Pancreas (tissue), 10 donors: ENCODE results near the gene MMS22L. TPM values are rescaled to one million over a fixed set of nuclear protein-coding genes. Genes with fewer than 3 reads are reported as not detected.

Source experiments
- ATAC-seq, 4 donors: fragments of 200-7000 bp; cut with Tn5 transposase; one replicate each; pipeline versions ENCODE4 v1.8.0 to v1.9.1; 2020; ENCODE audit warnings: mild to moderate bottlenecking in 4 of 4, moderate library complexity in 4 of 4
- DNase-seq, 6 donors: peaks; one replicate each; pipeline ENCODE4 v3.0.0-alpha.2; 2020
- FAIRE-seq: peaks from 2 replicates; lab custom pipeline; 2012; peaks lifted over from hg19 to GRCh38; lab: Jason Lieb, UNC
- H3K27ac ChIP-seq, 4 donors: fragments of 200-600 bp; sonication (generic); 1 replicate in 3 of 4; 2 replicates in 1 of 4; pipeline versions ENCODE4 v1.5.0 to v1.8.0; 2020
- H3K27me3 ChIP-seq, 4 donors: fragments of 200-600 bp; one replicate each; pipeline ENCODE4 v1.8.0; 2021
- H3K36me3 ChIP-seq, 3 donors: fragments of 200-600 bp; sonication (generic) in 1 of 3; one replicate each; pipeline versions ENCODE4 v1.5.0 to v1.8.0; 2020 to 2021
- H3K4me1 ChIP-seq, 3 donors: fragments of 200-600 bp; one replicate each; pipeline ENCODE4 v1.8.0; 2021
- H3K4me3 ChIP-seq, 4 donors: fragments of 200-600 bp; sonication (generic) in 2 of 4; one replicate each; pipeline versions ENCODE4 v1.5.0 to v1.8.0; 2020 to 2021
- H3K9me3 ChIP-seq, 4 donors: fragments of 200-600 bp; one replicate each; pipeline ENCODE4 v1.8.0; 2021
- CTCF ChIP-seq, 4 donors: fragments of 200-600 bp; sonication (generic) in 3 of 4; IDR thresholded peaks; one replicate each; pipeline versions ENCODE4 v1.5.0 to v1.8.0; 2021; ENCODE audit warnings: antibody characterized with exemption in 4 of 4
- WGBS, 2 donors: extraction: QIAGEN DNeasy Blood & Tissue Kit; methylation state at CpG; one replicate each; pipeline ENCODE4 v1.1.7; 2013; 5-methylcytosine and 5-hydroxymethylcytosine counted together
- intact Hi-C, 3 donors: fragments of 100-400 bp; cut with DNase I; formaldehyde crosslinking; loops; one replicate each; pipeline versions ENCODE4 v1.11.1 to v1.14.2; 2022
- polyA plus RNA-seq, 2 donors: library from polyadenylated mRNA; stranded (reverse); fragments of 200-250 nt; gene quantifications; one replicate each; pipeline ENCODE4 v1.2.3, GENCODE V29; 2013
- total RNA-seq, 6 donors: library from RNA; stranded (reverse); fragmentation: NEBNext Ultra II Directional in 4 of 6; extraction: Animal tissue kit (Norgen Biotek cat#: 25700) in 4 of 6; gene quantifications; one replicate each; pipeline versions ENCODE4 v1.2.1 to v1.2.4, GENCODE V29; 2021 to 2023
- donor health status: healthy with polysubstance abuse.
- donor health status: DM: no; HTN: no; CAD: no; lungs with moderate emphysema.
- donor health status: DM: no; HTN: no; CAD: no.
- donor health status: control.
- donor health status: control.
- donor health status: Bipolar disorder and iron deficiency.
- donor health status: DM: yes; HTN: yes; CAD: no.
- donor health status: DM: no; HTN: no; CAD: no.
- donor health status: DM: no; HTN: no; CAD: no.
- donor health status: DM: yes; HTN: yes; CAD: no.

Gene MMS22L
- total and polyA plus RNA-seq, 8 donors: 0.84 to 5.0 (median 2.9) TPM

- TF ChIP-seq CTCF (IDR thresholded peaks at IDR 0.05): no peak
- Histone ChIP-seq H3K9me3 (no peaks in the 10 kb centered on the region), H3K4me1 (no peaks in the 10 kb centered on the region), H3K27ac (no peak overlapping the region), H3K4me3 (no peak overlapping the region), H3K36me3 (no peaks in the 10 kb centered on the region), H3K27me3 (no peaks in the 10 kb centered on the region)
- intact Hi-C loops: no loop called here
- DNase-seq: no peak
- WGBS, 2 donors: 72 to 84% methylated on average over 2 of the region's 2 CpGs
- no peak for FAIRE-seq
- no peak for ATAC-seq
Measured at GRCh38 chr6:97293198-97293696, 10.2 kb upstream of the MMS22L start.

- Histone ChIP-seq H3K9me3 (no peaks in the 10 kb centered on the region), H3K36me3 (no peaks in the 10 kb centered on the region), H3K27me3 (no peaks in the 10 kb centered on the region), H3K27ac (no peak overlapping the region), H3K4me3 (no peak overlapping the region), H3K4me1 (no peaks in the 10 kb centered on the region)
- intact Hi-C loops: no loop called here
- no peak for ATAC-seq
- DNase-seq: no peak
- 31 to 75% methylated on average over 1 of the region's 1 CpG for WGBS, 2 donors
- FAIRE-seq: no peak
- no peak for TF ChIP-seq CTCF (IDR thresholded peaks at IDR 0.05)
Measured at GRCh38 chr6:97292671-97293070, 9.7 kb upstream of the MMS22L start.

GRCh38 chr6:97291896-97292295 is 8.9 kb upstream of the MMS22L start:
- Histone ChIP-seq H3K36me3 (no peaks in the 10 kb centered on the region), H3K4me3 (no peak overlapping the region), H3K27ac (no peak overlapping the region), H3K9me3 (no peaks in the 10 kb centered on the region), H3K4me1 (no peaks in the 10 kb centered on the region), H3K27me3 (no peaks in the 10 kb centered on the region)
- intact Hi-C loops: no loop called here
- no peak for TF ChIP-seq CTCF (IDR thresholded peaks at IDR 0.05)
- DNase-seq: no peak
- 57 to 78% methylated on average over 4 of the region's 4 CpGs for WGBS, 2 donors
- no peak for FAIRE-seq
- ATAC-seq: no peak

- Histone ChIP-seq H3K4me1 (no peaks in the 10 kb centered on the region), H3K27me3 (no peaks in the 10 kb centered on the region), H3K4me3 (no peak overlapping the region), H3K27ac (no peak overlapping the region), H3K36me3 (no peaks in the 10 kb centered on the region), H3K9me3 (no peaks in the 10 kb centered on the region)
- 90 to 92% methylated on average over 4 of the region's 4 CpGs for WGBS, 2 donors
- intact Hi-C loops: no loop called here
- ATAC-seq: no peak
- no peak for DNase-seq
- no peak for TF ChIP-seq CTCF (IDR thresholded peaks at IDR 0.05)
- FAIRE-seq: no peak
Measured at GRCh38 chr6:97289332-97289731, 6.3 kb upstream of the MMS22L start.

GRCh38 chr6:97288188-97288587 is 5.2 kb upstream of the MMS22L start:
- no peaks in the 10 kb centered on the region for H3K9me3 ChIP-seq
- H3K27me3 ChIP-seq: no peaks in the 10 kb centered on the region
- DNase-seq: no peak
- no peaks in the 10 kb centered on the region for H3K36me3 ChIP-seq
- no peak overlapping the region for H3K4me3 ChIP-seq
- ATAC-seq: peak in 2 of 4 donors; percentile 7 to 11
- TF ChIP-seq CTCF (IDR thresholded peaks at IDR 0.05): no peak
- FAIRE-seq: no peak
- no peaks in the 10 kb centered on the region for H3K4me1 ChIP-seq
- H3K27ac ChIP-seq: no peak overlapping the region
- intact Hi-C loops: no loop called here
